ENCODE measurements around the gene SULF2.

Gene SULF2

GRCh38 chr20:47708953-47709833 lies 76.1 kb downstream of the SULF2 start:
- DNase-seq: peak in 3 of 14 donors; percentile 5 to 41 (median 10)

- peak in 1 of 14 donors; percentile 47 for DNase-seq
These were observed 77.0 kb downstream of the SULF2 start for GRCh38 chr20:47708140-47708807.

GRCh38 chr20:47706345-47706744 lies 78.9 kb downstream of the SULF2 start:
- no peak for DNase-seq

GRCh38 chr20:47705497-47705856 lies 79.8 kb downstream of the SULF2 start:
- DNase-seq: no peak

- DNase-seq: no peak
These were observed 80.4 kb downstream of the SULF2 start for GRCh38 chr20:47704746-47705496.

- no peak for DNase-seq
These were observed 81.5 kb downstream of the SULF2 start for GRCh38 chr20:47703748-47704147.

GRCh38 chr20:47701612-47702011 lies 83.7 kb downstream of the SULF2 start:
- DNase-seq: no peak

GRCh38 chr20:47700327-47700726 lies 85.0 kb downstream of the SULF2 start:
- DNase-seq: no peak

GRCh38 chr20:47699818-47700217 lies 85.5 kb downstream of the SULF2 start:
- no peak for DNase-seq

GRCh38 chr20:47698142-47698541 lies 87.1 kb downstream of the SULF2 start:
- DNase-seq: no peak

- DNase-seq: no peak
These were observed 88.4 kb downstream of the SULF2 start for GRCh38 chr20:47696856-47697255.

GRCh38 chr20:47694021-47694818 lies 91.1 kb downstream of the SULF2 start:
- DNase-seq: no peak

- no peak for DNase-seq
These were observed 93.7 kb downstream of the SULF2 start for GRCh38 chr20:47691625-47692024.

GRCh38 chr20:47689731-47690130 lies 95.5 kb downstream of the SULF2 start:
- DNase-seq: no peak

- no peak for DNase-seq
These were observed 96.6 kb downstream of the SULF2 start for GRCh38 chr20:47688385-47689381.

GRCh38 chr20:47687095-47687987 lies 97.9 kb downstream of the SULF2 start:
- no peak for DNase-seq

- DNase-seq: peak in 5 of 14 donors; percentile 7 to 60 (median 18)
These were observed 98.7 kb downstream of the SULF2 start for GRCh38 chr20:47686545-47686944.

- DNase-seq: no peak
These were observed 100.8 kb downstream of the SULF2 start for GRCh38 chr20:47684306-47685080.

GRCh38 chr20:47682916-47683315 lies 102.4 kb downstream of the SULF2 start:
- DNase-seq: no peak

Measured in C1 segment of cervical spinal cord (tissue), 14 donors.